Osteocyte (in vitro differentiated cells): Measurements from ENCODE around the gene CEP170B. TPM values are rescaled to one million over a fixed set of nuclear protein-coding genes. Genes with fewer than 3 reads are reported as not detected.

Source experiments
- DNase-seq: peaks from one replicate; pipeline ENCODE4 v3.0.0; 2021; ENCODE audit warnings: mixed read lengths; ENCODE audit not compliant: unreplicated experiment; ENCODE audit errors: extremely low spot score
- H3K27ac Mint-ChIP-seq: one replicate; pipeline ENCODE4 v1.8.0; 2021; ENCODE audit warnings: mild to moderate bottlenecking, mixed read lengths; ENCODE audit not compliant: unreplicated experiment
- H3K27me3 Mint-ChIP-seq: one replicate; pipeline ENCODE4 v1.8.0; 2021; ENCODE audit warnings: mixed read lengths; ENCODE audit not compliant: unreplicated experiment
- H3K36me3 Mint-ChIP-seq: one replicate; pipeline ENCODE4 v1.8.0; 2021; ENCODE audit warnings: mixed read lengths; ENCODE audit not compliant: unreplicated experiment
- H3K4me1 Mint-ChIP-seq: one replicate; pipeline ENCODE4 v1.8.0; 2021; ENCODE audit warnings: mixed read lengths; ENCODE audit not compliant: unreplicated experiment
- H3K4me3 Mint-ChIP-seq: one replicate; pipeline ENCODE4 v1.8.0; 2021; ENCODE audit warnings: mild to moderate bottlenecking, moderate library complexity, mixed read lengths; ENCODE audit not compliant: unreplicated experiment
- H3K9me3 Mint-ChIP-seq: one replicate; pipeline ENCODE4 v1.8.0; 2021; ENCODE audit warnings: mixed read lengths; ENCODE audit not compliant: unreplicated experiment
- CTCF ChIP-seq: fragments of 200-600 bp; sonication (generic); IDR thresholded peaks from 2 replicates; pipeline ENCODE4 v1.5.0; 2021; ENCODE audit warnings: antibody characterized with exemption, mild to moderate bottlenecking, moderate library complexity
- total RNA-seq: library from RNA; stranded (reverse); gene quantifications from 2 replicates; pipeline ENCODE4 v1.2.1, GENCODE V29; 2021

The CEP170B gene
- total RNA-seq, 1 donor from 2014 or later: 26.4 TPM

- Mint-ChIP-seq H3K27ac (no peak overlapping the region), H3K4me3 (no peak overlapping the region), H3K4me1 (peaks cover 5% of the 10 kb centered on the region), H3K27me3 (no peaks in the 10 kb centered on the region), H3K36me3 (no peaks in the 10 kb centered on the region), H3K9me3 (no peaks in the 10 kb centered on the region)
- TF ChIP-seq CTCF: no peak
- no peak for DNase-seq
Measured at GRCh38 chr14:104926619-104927431, 61.8 kb downstream of the CEP170B start.

DNA sequence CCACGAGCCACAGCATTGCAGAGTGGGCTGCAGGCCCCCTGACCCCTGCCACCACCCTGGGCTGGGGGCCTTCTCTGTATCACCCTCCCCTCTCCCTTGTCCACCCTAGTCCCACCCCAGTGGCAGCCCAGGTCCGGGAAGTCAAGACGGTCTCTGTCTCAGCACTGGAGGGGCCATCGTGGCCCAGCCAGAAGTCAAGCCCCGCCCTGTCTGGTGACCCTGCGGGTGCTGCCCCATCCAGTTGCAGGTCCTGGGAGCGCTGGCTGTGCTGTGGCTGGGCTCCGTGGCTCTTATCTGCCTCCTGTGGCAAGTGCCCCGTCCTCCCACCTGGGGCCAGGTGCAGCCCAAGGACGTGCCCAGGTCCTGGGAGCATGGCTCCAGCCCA, 62.4 kb downstream of the CEP170B start:
- Mint-ChIP-seq H3K9me3 (no peaks in the 10 kb centered on the region), H3K27ac (no peak overlapping the region), H3K27me3 (no peaks in the 10 kb centered on the region), H3K4me3 (no peak overlapping the region), H3K4me1 (peaks cover 5% of the 10 kb centered on the region), H3K36me3 (no peaks in the 10 kb centered on the region)
- DNase-seq: no peak
- TF ChIP-seq CTCF: no peak

- no peak for DNase-seq
- Mint-ChIP-seq H3K9me3 (no peaks in the 10 kb centered on the region), H3K36me3 (no peaks in the 10 kb centered on the region), H3K27me3 (no peaks in the 10 kb centered on the region), H3K4me1 (peaks cover 5% of the 10 kb centered on the region), H3K4me3 (no peak overlapping the region), H3K27ac (no peak overlapping the region)
- TF ChIP-seq CTCF: no peak
Measured at GRCh38 chr14:104927901-104928300, 62.8 kb downstream of the CEP170B start.

DNA sequence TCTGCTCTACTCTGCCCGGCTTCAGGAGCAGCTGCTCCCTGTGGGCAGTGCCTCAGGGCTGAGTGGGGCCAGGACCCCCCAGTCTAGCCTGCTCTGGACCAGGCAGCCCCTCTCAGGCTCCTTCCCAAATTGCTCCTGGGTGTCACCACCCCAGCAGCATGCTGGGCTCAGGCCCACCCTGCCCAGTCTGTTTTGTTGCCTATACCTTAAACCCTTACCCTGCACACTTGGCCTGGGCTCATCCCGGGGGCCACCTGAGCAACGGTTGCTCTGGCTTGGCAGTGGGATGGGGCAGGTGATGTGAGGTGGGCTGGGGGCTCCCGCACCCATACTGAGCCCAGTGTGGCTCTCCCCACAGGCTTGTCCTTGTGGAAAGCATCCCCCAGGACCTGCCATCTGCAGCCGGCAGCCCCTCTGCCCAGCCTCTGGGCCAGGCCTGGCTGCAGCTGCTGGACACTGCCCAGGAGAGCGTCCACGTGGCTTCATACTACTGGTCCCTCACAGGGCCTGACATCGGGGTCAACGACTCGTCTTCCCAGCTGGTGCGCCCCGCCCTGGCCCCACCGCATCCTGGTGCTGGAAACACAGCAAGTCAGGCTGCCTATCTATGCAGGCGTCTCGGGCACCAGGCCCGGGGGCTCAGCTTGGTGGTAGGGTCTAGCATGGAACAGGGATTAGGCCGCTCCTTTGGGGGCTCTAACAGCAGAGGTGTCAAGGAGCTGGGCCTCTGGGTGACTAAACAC, 63.5 kb downstream of the CEP170B start:
- H3K27ac Mint-ChIP-seq: no peak overlapping the region
- no peaks in the 10 kb centered on the region for H3K9me3 Mint-ChIP-seq
- H3K4me1 Mint-ChIP-seq: peaks cover 5% of the 10 kb centered on the region
- DNase-seq: no peak
- TF ChIP-seq CTCF: no peak
- H3K4me3 Mint-ChIP-seq: no peak overlapping the region
- no peaks in the 10 kb centered on the region for H3K36me3 Mint-ChIP-seq
- H3K27me3 Mint-ChIP-seq: no peaks in the 10 kb centered on the region
